GM06990 (cell line): ENCODE results near the gene HIPK1.
A peak's percentile ranks its signal among the peaks of the same experiment; 100 is the strongest.

ENCODE experiments used
- DNase-seq: peaks from one replicate; pipeline ENCODE4 v3.0.0-alpha.2; 2011; ENCODE audit not compliant: insufficient read length; ENCODE audit errors: extremely low read depth
- H3K27me3 ChIP-seq: replicated peaks from 2 replicates; pipeline ENCODE4 v1.6.0; 2011; ENCODE audit warnings: low read length; ENCODE audit not compliant: control insufficient read depth, insufficient read depth
- H3K36me3 ChIP-seq: 2 replicates; pipeline ENCODE4 v1.5.1; 2011; ENCODE audit warnings: low read length; ENCODE audit not compliant: control insufficient read depth, insufficient read depth
- H3K4me3 ChIP-seq: replicated peaks from 2 replicates; pipeline ENCODE4 v1.5.1; 2011; ENCODE audit warnings: low read depth, mild to moderate bottlenecking, control low read depth, low read length
- TF ChIP-seq, protein P1 (sequence below): IDR thresholded peaks from 2 replicates; pipeline ENCODE4 v1.5.1; 2011; ENCODE audit warnings: low read length, control low read depth, mild to moderate bottlenecking, inconsistent platforms; ENCODE audit not compliant: insufficient read depth, poor library complexity, severe bottlenecking

HIPK1 gene

DNA sequence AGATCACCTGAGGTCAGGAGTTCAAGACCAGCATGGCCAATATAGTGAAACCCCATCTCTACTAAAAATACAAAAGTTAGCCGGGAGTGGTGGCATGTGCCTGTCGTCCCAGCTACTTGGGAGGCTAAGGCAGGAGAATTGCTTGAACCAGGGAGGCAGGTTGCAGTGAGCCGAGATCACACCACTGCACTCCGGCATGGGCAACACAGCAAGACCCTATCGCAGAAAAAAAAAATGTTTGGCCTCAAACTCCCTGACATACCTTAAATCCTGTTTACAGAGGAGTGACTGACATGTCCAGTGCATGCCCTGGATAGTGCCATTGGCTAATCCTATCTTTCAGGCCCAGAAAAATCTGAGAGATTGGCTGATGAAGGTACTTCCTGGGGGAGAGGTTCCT is 12.2 kb upstream of the HIPK1 start:
- Histone ChIP-seq H3K36me3 (peaks cover 5% of the 10 kb centered on the region), H3K27me3 (no peaks in the 10 kb centered on the region), H3K4me3 (no peak overlapping the region)
- TF ChIP-seq, protein P1, sequence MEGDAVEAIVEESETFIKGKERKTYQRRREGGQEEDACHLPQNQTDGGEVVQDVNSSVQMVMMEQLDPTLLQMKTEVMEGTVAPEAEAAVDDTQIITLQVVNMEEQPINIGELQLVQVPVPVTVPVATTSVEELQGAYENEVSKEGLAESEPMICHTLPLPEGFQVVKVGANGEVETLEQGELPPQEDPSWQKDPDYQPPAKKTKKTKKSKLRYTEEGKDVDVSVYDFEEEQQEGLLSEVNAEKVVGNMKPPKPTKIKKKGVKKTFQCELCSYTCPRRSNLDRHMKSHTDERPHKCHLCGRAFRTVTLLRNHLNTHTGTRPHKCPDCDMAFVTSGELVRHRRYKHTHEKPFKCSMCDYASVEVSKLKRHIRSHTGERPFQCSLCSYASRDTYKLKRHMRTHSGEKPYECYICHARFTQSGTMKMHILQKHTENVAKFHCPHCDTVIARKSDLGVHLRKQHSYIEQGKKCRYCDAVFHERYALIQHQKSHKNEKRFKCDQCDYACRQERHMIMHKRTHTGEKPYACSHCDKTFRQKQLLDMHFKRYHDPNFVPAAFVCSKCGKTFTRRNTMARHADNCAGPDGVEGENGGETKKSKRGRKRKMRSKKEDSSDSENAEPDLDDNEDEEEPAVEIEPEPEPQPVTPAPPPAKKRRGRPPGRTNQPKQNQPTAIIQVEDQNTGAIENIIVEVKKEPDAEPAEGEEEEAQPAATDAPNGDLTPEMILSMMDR: no peak
- no peak for DNase-seq

DNA sequence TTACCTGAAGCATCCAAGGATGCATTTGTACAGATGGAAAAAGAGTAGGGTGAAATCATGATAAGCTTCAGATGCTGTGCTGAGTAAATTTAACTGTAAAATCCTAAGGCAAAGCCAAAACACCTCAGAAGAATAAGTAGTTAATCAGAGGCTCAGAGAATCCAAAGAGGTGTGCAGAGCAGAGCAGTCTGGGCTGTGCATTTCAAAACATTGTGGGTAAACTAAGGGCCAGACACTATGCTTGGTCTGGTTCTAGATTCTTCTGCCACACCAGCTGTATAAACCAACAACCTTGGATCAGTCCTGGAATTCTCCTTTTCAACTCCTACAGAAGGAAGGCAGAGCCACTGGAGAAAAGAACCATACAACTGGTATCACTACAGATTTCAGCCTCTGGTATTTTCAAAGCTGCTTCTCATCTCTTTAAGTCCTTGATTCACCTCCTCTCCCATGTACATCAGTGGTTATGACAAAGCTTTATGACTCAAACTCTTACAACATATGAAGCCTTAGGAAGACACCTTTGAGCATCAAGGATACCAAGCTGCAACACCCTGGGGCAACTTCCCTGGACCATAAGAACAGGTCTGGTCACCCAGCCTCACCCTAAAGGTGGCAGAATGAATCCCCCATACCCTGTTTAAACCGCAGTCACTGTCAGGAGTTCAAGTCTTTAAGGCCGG is 11.6 kb upstream of the HIPK1 start:
- TF ChIP-seq, protein P1: no peak
- no peak for DNase-seq
- H3K4me3 ChIP-seq: no peak overlapping the region
- H3K36me3 ChIP-seq: peaks cover 3% of the 10 kb centered on the region
- H3K27me3 ChIP-seq: no peaks in the 10 kb centered on the region

DNA sequence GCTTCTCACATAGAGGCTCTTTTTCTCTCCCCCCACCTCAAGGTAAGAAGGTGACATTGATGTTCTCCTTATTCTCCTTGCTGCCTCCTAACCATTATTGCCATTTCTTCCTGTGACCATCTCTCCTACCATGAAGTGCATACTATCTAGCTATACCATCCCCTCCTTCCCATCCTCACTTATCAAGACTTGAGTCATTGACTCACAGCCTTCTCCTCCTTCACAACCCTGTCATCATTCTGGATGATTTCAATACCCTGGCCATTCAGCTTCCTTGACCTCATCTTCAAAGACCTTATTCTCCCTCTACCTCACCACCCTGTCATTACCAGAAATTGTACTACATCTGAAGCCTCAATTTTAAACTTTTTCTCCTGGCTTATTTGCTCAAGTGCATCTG is 10.9 kb upstream of the HIPK1 start:
- Histone ChIP-seq H3K4me3 (no peak overlapping the region), H3K36me3 (no peaks in the 10 kb centered on the region), H3K27me3 (no peaks in the 10 kb centered on the region)
- TF ChIP-seq, protein P1: no peak
- no peak for DNase-seq

DNA sequence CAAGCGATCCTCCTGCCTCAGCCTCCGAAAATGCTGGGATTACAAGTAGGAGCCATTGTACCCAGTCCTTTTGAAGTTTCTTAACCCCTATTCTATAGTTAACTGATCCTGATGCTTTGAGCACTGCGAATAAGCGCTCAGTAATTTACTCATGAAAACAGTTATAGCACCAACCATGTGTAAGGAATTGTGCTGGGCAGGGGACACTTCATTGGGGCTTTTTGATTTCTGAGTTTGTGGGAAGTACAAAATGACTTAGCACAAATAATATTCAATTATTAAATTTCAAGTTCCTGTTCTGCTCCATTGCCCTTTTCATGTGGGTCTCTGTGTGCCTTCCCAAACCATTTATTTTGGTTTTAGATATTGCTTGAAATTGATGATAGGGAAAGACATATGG is 6.2 kb upstream of the HIPK1 start:
- TF ChIP-seq, protein P1: no peak
- no peaks in the 10 kb centered on the region for H3K27me3 ChIP-seq
- no peaks in the 10 kb centered on the region for H3K36me3 ChIP-seq
- H3K4me3 ChIP-seq: no peak overlapping the region
- DNase-seq: no peak

DNA sequence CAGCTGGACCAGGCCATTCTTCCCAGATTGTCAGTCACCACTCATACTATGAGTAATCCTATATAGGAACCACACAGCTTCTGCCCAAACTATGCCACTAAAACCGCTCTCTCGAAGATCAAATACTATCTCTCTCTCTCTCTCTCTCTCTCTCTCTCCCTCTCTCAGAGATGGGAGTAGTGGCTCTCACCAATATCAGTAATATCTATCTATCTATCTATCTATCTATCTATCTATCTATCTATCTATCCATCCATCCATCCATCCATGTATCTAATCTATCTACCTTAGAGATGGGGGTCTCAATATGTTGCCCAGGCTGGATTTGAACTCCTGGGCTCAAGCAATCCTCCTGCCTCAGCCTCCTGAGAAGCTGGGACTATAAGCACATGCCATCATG is 4.7 kb upstream of the HIPK1 start:
- no peak overlapping the region for H3K4me3 ChIP-seq
- TF ChIP-seq, protein P1: no peak
- H3K36me3 ChIP-seq: no peaks in the 10 kb centered on the region
- H3K27me3 ChIP-seq: no peaks in the 10 kb centered on the region
- no peak for DNase-seq

DNA sequence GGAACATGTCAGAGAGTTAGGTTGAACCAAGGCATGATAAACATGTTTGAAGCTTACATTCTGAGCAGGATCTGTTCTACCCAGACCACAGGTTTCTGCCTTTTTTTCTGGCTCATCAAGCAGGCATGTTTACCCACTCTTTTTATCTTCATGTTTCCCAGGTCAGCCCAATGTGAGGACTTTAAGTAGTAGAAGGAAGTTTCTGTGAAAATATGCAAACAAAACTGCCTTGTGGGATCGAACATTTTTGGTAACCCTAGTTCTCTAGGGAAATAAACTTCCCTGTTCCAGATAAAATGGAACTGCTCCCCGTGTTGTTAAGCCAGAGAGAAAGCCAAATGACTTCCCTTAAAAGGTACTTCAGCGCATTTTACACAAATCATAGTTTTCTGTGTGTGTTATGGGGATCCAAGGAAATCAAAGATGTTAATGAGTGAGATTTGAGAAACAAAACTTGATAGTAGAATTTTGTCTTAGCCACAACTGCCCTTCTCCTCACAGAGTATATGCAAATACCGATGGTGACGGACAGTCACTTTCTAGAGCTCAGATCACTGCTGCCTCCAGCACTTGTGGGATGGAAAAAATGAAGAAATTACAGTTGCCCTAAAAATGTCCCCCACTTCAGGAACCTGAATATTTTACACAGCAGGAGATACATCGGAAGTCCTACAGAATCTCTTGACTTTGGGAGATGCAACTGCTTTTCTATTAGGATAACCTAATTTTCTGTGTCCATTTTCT is 765 bp upstream of the HIPK1 start:
- TF ChIP-seq, protein P1: no peak
- no peaks in the 10 kb centered on the region for H3K36me3 ChIP-seq
- no peaks in the 10 kb centered on the region for H3K27me3 ChIP-seq
- peak overlapping the region; percentile 72 for H3K4me3 ChIP-seq
- no peak for DNase-seq
